ENCODE measurements around the gene GNA12.

GRCh38 chr7:2804227-2804763, 39.8 kb downstream of the GNA12 start:
- TF ChIP-seq POLR2A (IDR thresholded peaks at IDR 0.05), result no peak
- TF ChIP-seq, protein P1, sequence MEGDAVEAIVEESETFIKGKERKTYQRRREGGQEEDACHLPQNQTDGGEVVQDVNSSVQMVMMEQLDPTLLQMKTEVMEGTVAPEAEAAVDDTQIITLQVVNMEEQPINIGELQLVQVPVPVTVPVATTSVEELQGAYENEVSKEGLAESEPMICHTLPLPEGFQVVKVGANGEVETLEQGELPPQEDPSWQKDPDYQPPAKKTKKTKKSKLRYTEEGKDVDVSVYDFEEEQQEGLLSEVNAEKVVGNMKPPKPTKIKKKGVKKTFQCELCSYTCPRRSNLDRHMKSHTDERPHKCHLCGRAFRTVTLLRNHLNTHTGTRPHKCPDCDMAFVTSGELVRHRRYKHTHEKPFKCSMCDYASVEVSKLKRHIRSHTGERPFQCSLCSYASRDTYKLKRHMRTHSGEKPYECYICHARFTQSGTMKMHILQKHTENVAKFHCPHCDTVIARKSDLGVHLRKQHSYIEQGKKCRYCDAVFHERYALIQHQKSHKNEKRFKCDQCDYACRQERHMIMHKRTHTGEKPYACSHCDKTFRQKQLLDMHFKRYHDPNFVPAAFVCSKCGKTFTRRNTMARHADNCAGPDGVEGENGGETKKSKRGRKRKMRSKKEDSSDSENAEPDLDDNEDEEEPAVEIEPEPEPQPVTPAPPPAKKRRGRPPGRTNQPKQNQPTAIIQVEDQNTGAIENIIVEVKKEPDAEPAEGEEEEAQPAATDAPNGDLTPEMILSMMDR (IDR thresholded peaks at IDR 0.05), result no peak
